SJSA1 (cell line): ENCODE results near the gene MTX2. TPM values are rescaled to one million over a fixed set of nuclear protein-coding genes. Genes with fewer than 3 reads are reported as not detected.
"Not testable (repeated sequence)": the region's sequence is repeated elsewhere in the genome, so short reads cannot be mapped to it uniquely, and the experiment has no call there.

Source experiments
- DNase-seq, 2 experiments: peaks; one replicate each; pipeline ENCODE4 v3.0.0-alpha.2; 2015 to 2020; ENCODE audit warnings: low spot score in 2 of 2, low read depth in 1 of 2
- H3K27ac ChIP-seq: fragments of 250-450 bp; sonication (Bioruptor Pico); 2 replicates; pipeline ENCODE4 v1.5.1; 2020; ENCODE audit warnings: mild to moderate bottlenecking, moderate library complexity
- H3K27me3 ChIP-seq: fragments of 250-450 bp; sonication (Bioruptor Pico); replicated peaks from 2 replicates; pipeline ENCODE4 v1.5.1; 2020; ENCODE audit warnings: mild to moderate bottlenecking, moderate library complexity
- H3K36me3 ChIP-seq: fragments of 250-450 bp; sonication (Bioruptor Pico); 2 replicates; pipeline ENCODE4 v1.5.1; 2020; ENCODE audit warnings: mild to moderate bottlenecking
- H3K4me1 ChIP-seq: fragments of 250-450 bp; sonication (Bioruptor Pico); replicated peaks from 2 replicates; pipeline ENCODE4 v1.6.1; 2021; ENCODE audit warnings: mild to moderate bottlenecking
- H3K4me3 ChIP-seq: fragments of 250-450 bp; sonication (Bioruptor Pico); 2 replicates; pipeline ENCODE4 v1.5.1; 2020; ENCODE audit warnings: mild to moderate bottlenecking
- H3K9me3 ChIP-seq: fragments of 250-450 bp; sonication (Bioruptor Pico); replicated peaks from 2 replicates; pipeline ENCODE4 v1.5.1; 2020; ENCODE audit warnings: mild to moderate bottlenecking
- total RNA-seq: library from RNA; depleted of rRNA; stranded (reverse); fragments of >200 nt; shearing (Covaris generic); gene quantifications from 2 replicates; pipeline ENCODE4 v1.2.3, GENCODE V29; 2014; rRNA removed

MTX2 gene
- total RNA-seq, 1 experiment from 2014 or later = 34.3 TPM

- no peaks in the 10 kb centered on the region for H3K9me3 ChIP-seq
- H3K4me3 ChIP-seq = no peak overlapping the region
- H3K27ac ChIP-seq = no peak overlapping the region
- no peak for DNase-seq
- H3K27me3 ChIP-seq = no peaks in the 10 kb centered on the region
- no peaks in the 10 kb centered on the region for H3K4me1 ChIP-seq
- H3K36me3 ChIP-seq = no peaks in the 10 kb centered on the region
Measured at GRCh38 chr2:176364273-176364977, 95.2 kb downstream of the MTX2 start.

DNA sequence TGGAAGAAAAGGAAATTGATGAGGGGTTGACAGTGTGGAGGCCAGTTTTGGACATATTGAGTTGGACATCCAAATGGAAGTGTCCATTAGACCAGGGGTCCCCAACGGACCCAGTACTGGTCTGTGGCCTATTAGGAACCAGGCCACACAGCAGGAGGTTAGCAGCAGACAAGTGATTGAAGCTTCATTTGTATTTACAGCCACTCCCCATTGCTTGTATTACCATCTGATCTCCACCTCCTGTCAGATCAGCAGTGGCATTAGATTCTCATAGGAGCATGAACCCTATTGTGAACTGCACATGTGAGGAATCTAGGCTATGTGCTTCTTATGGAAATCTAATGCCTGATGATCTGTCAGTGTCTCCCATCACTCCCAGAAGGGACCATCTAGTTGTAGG, 99.1 kb downstream of the MTX2 start:
- Histone ChIP-seq H3K27me3 (no peaks in the 10 kb centered on the region), H3K9me3 (no peaks in the 10 kb centered on the region), H3K27ac (no peak overlapping the region), H3K4me3 (no peak overlapping the region), H3K4me1 (no peaks in the 10 kb centered on the region), H3K36me3 (no peaks in the 10 kb centered on the region)
- no peak for DNase-seq

- Histone ChIP-seq H3K4me3 (no peak overlapping the region), H3K27me3 (no peaks in the 10 kb centered on the region), H3K27ac (no peak overlapping the region), H3K36me3 (no peaks in the 10 kb centered on the region), H3K9me3 (no peaks in the 10 kb centered on the region), H3K4me1 (no peaks in the 10 kb centered on the region)
- no peak for DNase-seq
Measured at GRCh38 chr2:176370467-176371171, 101.4 kb downstream of the MTX2 start.

- not testable (repeated sequence) for H3K4me3 ChIP-seq, H3K4me1 ChIP-seq, H3K27me3 ChIP-seq, DNase-seq, H3K27ac ChIP-seq, H3K9me3 ChIP-seq, H3K36me3 ChIP-seq
Measured at GRCh38 chr2:176373155-176373554, 103.9 kb downstream of the MTX2 start.

DNA sequence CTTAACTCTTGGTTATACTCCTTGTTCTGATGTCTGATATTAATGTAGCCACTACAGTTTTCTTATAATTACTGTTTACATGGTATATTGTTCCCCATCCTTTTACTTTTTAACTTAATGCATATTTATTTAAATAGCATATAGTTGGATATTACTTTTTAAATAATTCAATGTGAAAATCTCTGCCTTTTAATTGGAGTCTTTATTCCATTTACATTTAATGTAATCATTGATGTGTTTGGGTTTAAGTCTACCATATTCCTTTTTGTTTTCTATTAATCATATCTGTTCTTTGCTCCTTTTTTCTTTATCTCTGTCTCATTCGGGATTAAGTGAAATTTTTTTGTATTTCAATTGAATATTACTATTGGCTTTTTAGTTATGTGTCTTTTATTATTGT, 109.1 kb downstream of the MTX2 start:
- DNase-seq = no peak
- no peaks in the 10 kb centered on the region for H3K4me1 ChIP-seq
- no peak overlapping the region for H3K27ac ChIP-seq
- H3K9me3 ChIP-seq = no peaks in the 10 kb centered on the region
- no peaks in the 10 kb centered on the region for H3K27me3 ChIP-seq
- no peak overlapping the region for H3K4me3 ChIP-seq
- no peaks in the 10 kb centered on the region for H3K36me3 ChIP-seq

- Histone ChIP-seq H3K27ac (no peak overlapping the region), H3K9me3 (no peaks in the 10 kb centered on the region), H3K4me3 (no peak overlapping the region), H3K36me3 (no peaks in the 10 kb centered on the region), H3K27me3 (no peaks in the 10 kb centered on the region), H3K4me1 (no peaks in the 10 kb centered on the region)
- DNase-seq = no peak
Measured at GRCh38 chr2:176380341-176380740, 111.1 kb downstream of the MTX2 start.

DNA sequence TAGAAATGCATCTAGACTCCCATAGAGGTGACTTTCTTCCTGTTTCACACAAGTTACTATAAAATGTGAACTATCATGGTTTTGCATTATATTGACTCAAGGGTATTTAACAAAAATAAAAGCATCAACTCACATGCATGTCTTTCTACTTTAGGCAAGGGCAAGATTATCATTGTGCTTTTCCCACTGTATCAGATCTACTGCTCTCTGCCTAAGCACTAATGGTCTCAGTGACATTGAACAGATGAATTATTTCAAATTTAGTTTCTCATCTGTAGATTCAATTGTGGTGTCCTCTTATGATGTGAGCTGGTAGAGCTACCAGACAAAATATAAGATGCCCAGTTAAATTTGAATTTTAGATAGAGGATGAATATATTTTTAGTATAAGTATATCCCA, 113.9 kb downstream of the MTX2 start:
- Histone ChIP-seq H3K9me3 (no peaks in the 10 kb centered on the region), H3K27ac (no peak overlapping the region), H3K4me1 (no peaks in the 10 kb centered on the region), H3K27me3 (no peaks in the 10 kb centered on the region), H3K36me3 (no peaks in the 10 kb centered on the region), H3K4me3 (no peak overlapping the region)
- no peak for DNase-seq

- DNase-seq = no peak
- Histone ChIP-seq H3K4me3 (no peak overlapping the region), H3K36me3 (no peaks in the 10 kb centered on the region), H3K4me1 (no peaks in the 10 kb centered on the region), H3K27ac (no peak overlapping the region), H3K27me3 (no peaks in the 10 kb centered on the region), H3K9me3 (no peaks in the 10 kb centered on the region)
Measured at GRCh38 chr2:176383836-176384442, 114.7 kb downstream of the MTX2 start.

DNA sequence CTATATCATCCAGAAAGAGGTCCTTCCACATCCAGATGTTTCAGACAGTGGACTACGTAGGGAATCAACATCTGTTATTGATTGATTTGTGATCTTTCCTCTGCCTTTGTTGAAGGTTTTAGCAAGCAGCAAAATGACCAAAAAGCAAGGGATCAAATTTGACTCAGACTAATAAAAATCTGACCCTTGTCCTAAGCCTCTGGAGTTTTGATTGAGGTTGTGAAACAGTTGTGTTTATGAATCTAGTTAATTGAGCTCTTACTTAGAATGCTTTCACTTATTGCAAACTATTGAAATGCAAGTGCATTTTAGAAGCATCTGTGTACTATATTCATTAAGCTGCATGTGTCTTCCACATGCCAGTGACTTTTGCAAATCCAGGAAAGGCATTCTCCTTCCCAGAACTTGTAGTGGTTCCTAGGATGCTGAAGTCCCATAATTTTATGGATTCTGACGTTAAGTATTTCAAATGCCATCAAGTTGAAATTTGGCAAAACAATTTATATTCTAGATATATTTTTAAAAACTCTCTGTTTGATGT, 116.0 kb downstream of the MTX2 start:
- Histone ChIP-seq H3K36me3 (no peaks in the 10 kb centered on the region), H3K4me3 (no peak overlapping the region), H3K9me3 (no peaks in the 10 kb centered on the region), H3K4me1 (peaks cover 5% of the 10 kb centered on the region), H3K27me3 (no peaks in the 10 kb centered on the region), H3K27ac (no peak overlapping the region)
- DNase-seq = no peak

DNA sequence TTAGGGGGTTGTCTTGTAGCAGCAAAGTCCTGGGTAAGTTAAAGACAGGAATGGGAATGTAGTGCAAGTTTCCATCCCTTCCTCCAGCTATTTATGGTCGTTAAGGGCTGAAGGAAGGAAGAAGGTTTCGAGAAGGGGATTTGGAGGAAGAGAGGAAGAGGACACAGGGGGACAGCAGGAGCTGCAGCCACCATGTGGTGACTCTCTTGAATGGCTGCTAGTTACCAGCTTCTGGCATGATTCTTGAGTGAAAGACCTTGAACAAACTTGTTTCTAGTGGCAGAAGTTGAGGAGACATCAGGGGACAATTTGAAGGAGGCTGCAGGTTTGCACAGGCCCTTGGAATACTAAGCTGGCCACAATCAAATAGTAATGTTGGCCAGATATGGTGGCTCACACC, 116.6 kb downstream of the MTX2 start:
- H3K9me3 ChIP-seq = no peaks in the 10 kb centered on the region

More for the DNA sequence above, 116.6 kb downstream of the MTX2 start:
- no peak for DNase-seq
- no peaks in the 10 kb centered on the region for H3K27me3 ChIP-seq
- no peak overlapping the region for H3K4me3 ChIP-seq
- peaks cover 10% of the 10 kb centered on the region for H3K4me1 ChIP-seq
- no peak overlapping the region for H3K27ac ChIP-seq
- no peaks in the 10 kb centered on the region for H3K36me3 ChIP-seq

Other genes starting within 250 kb of the MTX2 start
- not detected in 2 replicates for gene EVX2, start 185.5 kb upstream of the MTX2 start, total RNA-seq
- 0.06 and 0.50 TPM in 2 replicates for gene HOXD13, start 176.7 kb upstream of the MTX2 start, total RNA-seq
- 0.13 TPM in 1 of 2 replicates, not detected in the other for gene HOXD12, start 169.6 kb upstream of the MTX2 start, total RNA-seq
- gene HOXD11, start 162.2 kb upstream of the MTX2 start, total RNA-seq = not detected in 2 replicates
- gene HOXD10, start 152.7 kb upstream of the MTX2 start, total RNA-seq = not detected in 2 replicates
- gene HOXD9, start 146.7 kb upstream of the MTX2 start, total RNA-seq = 1.8 TPM in 2 replicates
- 13.0 and 16.8 TPM in 2 replicates for gene HOXD8, start 139.7 kb upstream of the MTX2 start, total RNA-seq
- gene HOXD4, start 117.9 kb upstream of the MTX2 start, total RNA-seq = 0.29 and 5.9 TPM in 2 replicates
- gene HOXD3, start 112.1 kb upstream of the MTX2 start, total RNA-seq = 0.66 and 1.1 TPM in 2 replicates
- not detected in 2 replicates for gene HOXD1, start 80.8 kb upstream of the MTX2 start, total RNA-seq